ENCODE results near the gene TUBB4B. TPM values are rescaled to one million over a fixed set of nuclear protein-coding genes. Genes with fewer than 3 reads are reported as not detected.

The TUBB4B gene
- total RNA-seq, 2 experiments from 2014 or later: 417 to 443 TPM

GRCh38 chr9:137204731-137205125, 36.4 kb upstream of the TUBB4B start:
- POLR2A ChIA-PET: interaction anchor here (0.9 to 1.5 kb wide), 5 partner anchors 11 to 73 kb away, joined by 3 to 4 read pairs (median 4); partner anchors contain the start of gene RNF208
- TF ChIP-seq CTCF (conservative IDR thresholded peaks at IDR 0.05; ENCODE audit: low read length): no peak
- no peak for TF ChIP-seq EZH2phosphoT487 (IDR thresholded peaks at IDR 0.05; ENCODE audit: borderline replicate concordance, low read depth, low read length)
- Histone ChIP-seq H3K4me1 (ENCODE audit: insufficient read depth, low read length, poor library complexity, severe bottlenecking) (peaks cover 44% of the 10 kb centered on the region), H4K20me1 (ENCODE audit: insufficient read depth, low read length) (peaks cover 14% of the 10 kb centered on the region; the same call in 1 of the 2 replicates), H3K79me2 (ENCODE audit: insufficient read depth, low read depth, low read length) (peaks cover 62% of the 10 kb centered on the region), H3K4me3 (ENCODE audit: low read depth, low read length, poor library complexity, severe bottlenecking) (peak overlapping the region; percentile 92), H3K4me2 (ENCODE audit: low read length) (peak overlapping the region; percentile 97), H3K9me2 (ENCODE audit: insufficient read depth, low read length) (no peaks in the 10 kb centered on the region), H3K27ac (ENCODE audit: low read depth, low read length, poor library complexity, severe bottlenecking) (peak overlapping the region; percentile 57), H3K9me3 (ENCODE audit: low read length) (no peaks in the 10 kb centered on the region), H2AFZ (ENCODE audit: low read length) (no peak overlapping the region), H3K36me3 (ENCODE audit: insufficient read depth, low read length) (peaks cover 23% of the 10 kb centered on the region)
- BruUV-seq (replicated peaks): no TSS peak
- no peak for DNase-seq (ENCODE audit: low spot score)
- CTCF ChIA-PET (ENCODE audit: unreplicated experiment): no interaction called here
- intact Hi-C loops (cut with micrococcal nuclease; ENCODE audit: unreplicated experiment): no loop called here

- Histone ChIP-seq H3K4me3 (ENCODE audit: low read depth, low read length, poor library complexity, severe bottlenecking) (peak within 1 kb of the TSS; percentile 92), H2AFZ (ENCODE audit: low read length) (peak within 1 kb of the TSS; percentile 47; the same call in 1 of the 2 replicates), H3K27ac (ENCODE audit: low read depth, low read length, poor library complexity, severe bottlenecking) (peak within 1 kb of the TSS; percentile 57), H3K79me2 (ENCODE audit: insufficient read depth, low read depth, low read length) (peaks cover 62% of the 10 kb centered on the region), H4K20me1 (ENCODE audit: insufficient read depth, low read length) (peaks cover 14% of the 10 kb centered on the region; the same call in 1 of the 2 replicates), H3K36me3 (ENCODE audit: insufficient read depth, low read length) (peaks cover 30% of the 10 kb centered on the region), H3K9me3 (ENCODE audit: low read length) (no peaks in the 10 kb centered on the region), H3K9me2 (ENCODE audit: insufficient read depth, low read length) (no peaks in the 10 kb centered on the region), H3K4me2 (ENCODE audit: low read length) (peak within 1 kb of the TSS; percentile 97), H3K4me1 (ENCODE audit: insufficient read depth, low read length, poor library complexity, severe bottlenecking) (peaks cover 44% of the 10 kb centered on the region)
- intact Hi-C loops (cut with micrococcal nuclease; ENCODE audit: unreplicated experiment): no loop called here
- ChIA-PET POLR2A (interaction anchor here (0.9 to 1.5 kb wide), 5 partner anchors 11 to 74 kb away, joined by 3 to 4 read pairs (median 4); partner anchors contain the start of gene RNF208), CTCF (ENCODE audit: unreplicated experiment) (no interaction called here)
- no TSS peak for BruUV-seq (replicated peaks)
- TF ChIP-seq CTCF (conservative IDR thresholded peaks at IDR 0.05; ENCODE audit: low read length) (no peak), EZH2phosphoT487 (IDR thresholded peaks at IDR 0.05; ENCODE audit: borderline replicate concordance, low read depth, low read length) (no peak)
- peak; percentile 91 for DNase-seq (ENCODE audit: low spot score)
Observed at GRCh38 chr9:137205126-137206069, 35.7 kb upstream of the TUBB4B start, which contains the start of the genes NDOR1 and TMEM203. TSS of gene NDOR1 (plus strand) at chr9:137205700. CDS start at chr9:137205778, 78 bp downstream. TSS of gene TMEM203 (minus strand) at chr9:137205648. CDS start at chr9:137205414, 234 bp downstream.

Measured in OCI-LY7 (cell line).